HG03342 (cell line): ENCODE results near the gene HSBP1L1.
A peak's percentile ranks its signal among the peaks of the same experiment; 100 is the strongest.
"Not testable (repeated sequence)": the region's sequence is repeated elsewhere in the genome, so short reads cannot be mapped to it uniquely, and the experiment has no call there.

Source experiments
- ATAC-seq: cut with Tn5 transposase; IDR thresholded peaks from one replicate; pipeline ENCODE4 v1.9.1; 2021; ENCODE audit warnings: mild to moderate bottlenecking, moderate library complexity; ENCODE audit not compliant: unreplicated experiment

HSBP1L1 gene

DNA sequence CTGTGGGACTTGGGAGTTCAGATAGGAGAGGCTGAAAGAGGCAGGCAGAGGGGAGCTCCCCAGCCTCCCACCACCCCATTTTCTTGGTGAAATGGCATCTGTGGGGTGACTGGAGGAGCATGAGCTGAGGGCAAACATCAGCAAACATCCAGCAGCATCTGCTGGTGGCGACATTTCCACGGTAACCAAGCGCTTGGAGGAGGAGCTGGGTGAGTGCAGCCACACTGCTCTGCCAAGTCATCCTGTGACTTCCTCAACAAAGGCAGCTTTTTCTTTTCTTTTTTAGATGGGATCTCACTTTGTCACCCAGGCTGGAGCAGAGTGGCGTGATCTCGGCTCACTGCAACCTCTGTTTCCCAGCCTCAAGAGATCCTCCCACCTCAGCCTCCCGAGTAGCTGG, 18.3 kb downstream of the HSBP1L1 start:
- no peak for ATAC-seq

DNA sequence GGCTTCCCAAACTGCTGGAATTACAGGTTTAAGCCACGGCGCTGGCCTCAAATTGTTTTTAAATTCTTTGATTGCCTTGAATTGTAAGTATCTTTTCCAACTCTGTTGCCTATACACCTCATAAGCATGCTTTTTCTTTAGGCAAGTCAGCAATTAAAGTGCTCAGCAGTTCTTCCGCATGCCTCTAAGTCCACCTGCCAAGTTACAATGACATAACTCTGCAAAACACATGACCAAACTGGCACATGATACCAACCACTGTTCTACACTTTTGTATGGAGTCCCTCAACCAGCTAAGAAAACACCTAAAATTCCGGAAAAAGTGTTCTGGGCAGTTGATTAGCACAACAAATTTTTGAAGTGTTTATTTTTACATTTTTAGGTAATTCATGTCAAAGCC, 18.8 kb downstream of the HSBP1L1 start:
- ATAC-seq = no peak

DNA sequence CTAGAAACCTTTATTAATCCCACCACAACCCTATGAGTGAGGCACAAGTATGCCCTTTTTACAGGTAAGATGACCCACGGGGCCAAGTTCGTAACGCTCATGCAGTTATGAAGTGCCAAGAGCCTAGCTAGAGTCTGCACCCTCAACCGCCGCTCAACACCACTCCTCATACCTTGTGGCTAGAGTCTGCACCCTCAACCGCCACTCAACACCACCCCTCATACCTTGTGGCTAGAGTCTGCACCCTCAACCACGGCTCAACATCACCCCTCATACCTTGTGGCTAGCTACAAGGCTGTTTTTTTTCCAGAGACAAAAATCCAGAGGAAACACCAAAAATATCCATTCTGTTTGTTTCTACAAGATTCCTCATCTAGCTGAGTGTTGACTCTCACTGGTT, 19.4 kb downstream of the HSBP1L1 start:
- ATAC-seq = no peak

DNA sequence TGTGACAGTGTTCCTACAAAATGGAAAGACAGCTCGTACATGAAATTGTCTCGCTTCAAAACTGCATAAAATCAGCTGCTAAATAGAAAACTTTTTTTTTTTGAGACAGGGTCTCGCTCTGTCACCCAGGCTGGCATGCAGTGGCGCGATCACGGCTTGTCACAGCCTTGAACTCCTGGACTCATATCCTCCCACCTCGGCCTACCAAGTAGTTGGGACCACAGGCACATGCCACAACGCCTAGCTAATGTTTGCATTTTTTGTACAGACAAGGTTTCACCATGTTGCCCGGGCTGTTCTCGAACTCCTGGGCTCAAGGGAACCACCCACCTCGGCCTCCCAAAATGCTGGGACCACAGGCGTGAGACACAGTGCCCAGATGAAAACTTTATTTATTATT, 20.7 kb downstream of the HSBP1L1 start:
- ATAC-seq = no peak

DNA sequence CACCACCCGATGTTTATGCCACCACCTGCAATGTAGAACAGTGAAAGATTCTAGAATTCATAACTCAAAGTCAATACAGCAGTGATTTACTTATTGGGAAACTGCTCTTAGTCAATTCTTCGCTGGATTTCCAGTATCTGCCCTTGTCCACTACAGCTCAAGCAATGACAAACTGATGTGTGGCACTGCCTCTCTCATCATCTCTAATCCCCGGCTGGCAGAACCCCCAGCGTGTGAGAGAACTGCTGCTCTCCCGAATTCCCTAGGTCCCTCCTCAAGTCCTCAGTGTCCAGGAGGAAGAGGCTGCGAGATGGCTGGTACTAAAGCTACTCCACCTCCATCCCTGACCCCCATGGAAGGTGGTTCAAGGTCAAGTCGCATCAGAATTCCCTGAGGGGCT, 22.3 kb downstream of the HSBP1L1 start:
- ATAC-seq = no peak

DNA sequence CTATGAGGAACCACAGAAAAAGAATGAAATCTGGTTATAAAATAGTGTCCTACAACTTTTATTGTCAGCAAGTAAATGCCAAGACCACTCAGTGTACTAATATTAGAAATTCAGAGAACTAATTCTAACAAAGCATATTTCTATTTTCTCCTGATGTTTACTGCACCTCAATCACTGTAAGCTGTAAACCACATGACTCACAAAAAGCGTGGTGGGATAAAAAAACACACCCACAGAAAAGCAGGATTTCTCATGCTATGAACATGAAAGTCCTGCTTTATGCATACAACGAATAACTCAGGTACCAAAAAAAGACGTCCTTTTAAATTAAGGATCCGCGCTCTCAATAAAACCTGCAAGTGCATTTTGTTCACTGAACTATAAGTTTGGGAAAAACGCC, 23.1 kb downstream of the HSBP1L1 start:
- no peak for ATAC-seq

DNA sequence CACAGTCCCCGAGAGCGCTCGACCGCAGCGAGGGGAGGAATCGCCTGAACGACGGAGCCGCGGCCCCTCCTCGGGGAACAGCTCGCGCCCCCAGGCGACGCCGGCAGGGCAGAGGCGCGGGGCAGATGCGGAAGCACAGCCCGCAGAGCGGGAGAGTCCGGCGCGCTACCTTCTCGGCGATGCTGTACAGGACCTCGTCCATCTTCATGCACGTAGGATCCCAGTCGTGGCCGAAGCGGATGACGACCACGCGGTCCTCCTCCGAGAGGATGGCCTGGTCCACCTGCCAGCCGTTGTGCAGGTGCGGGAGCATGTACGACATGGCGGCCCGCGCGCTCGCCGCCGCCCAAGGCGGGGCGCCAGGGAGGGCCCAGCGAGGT, 23.6 kb downstream of the HSBP1L1 start:
- ATAC-seq = peak; percentile 64

DNA sequence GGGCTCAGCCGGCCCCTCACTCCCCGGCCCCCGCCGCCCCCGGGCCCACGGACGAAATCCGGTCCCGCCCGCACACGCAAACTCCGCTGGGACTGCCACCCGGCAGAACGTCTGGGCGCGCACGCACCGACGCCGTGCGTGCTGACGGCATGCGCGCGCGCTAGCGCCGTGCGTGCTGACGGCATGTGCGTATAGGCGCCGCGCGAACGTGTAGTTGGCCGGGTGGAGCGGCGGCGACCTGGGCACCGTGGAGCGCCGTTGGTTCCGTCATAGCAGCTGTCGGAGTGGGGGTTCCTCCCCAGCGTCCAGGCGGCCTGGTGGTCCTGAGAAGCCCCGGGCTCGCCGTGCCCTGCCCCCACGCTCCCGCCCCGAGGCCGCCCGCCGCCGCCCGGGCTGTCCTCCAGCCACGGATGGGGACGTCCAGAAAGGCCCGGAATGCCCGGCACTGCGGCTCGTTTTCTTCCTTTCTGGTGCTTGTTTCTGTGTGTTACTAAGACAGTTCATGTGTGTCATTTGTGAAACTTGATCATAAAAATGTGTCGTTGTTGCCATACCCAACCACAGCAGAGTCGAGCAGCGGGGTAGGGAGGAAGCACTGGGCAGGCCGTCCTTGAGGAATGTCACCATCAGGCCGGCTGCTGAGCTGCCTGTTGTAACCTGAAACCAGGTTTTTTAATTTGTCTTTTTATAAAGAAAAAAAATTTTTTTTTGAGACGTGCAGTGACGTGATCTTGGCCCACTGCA, 24.2 kb downstream of the HSBP1L1 start, which contains the start of gene TXNL4A:
TXNL4A (minus strand) TSS at position 113 of the 744 bp plus-strand sequence. CDS start 171 bp downstream, outside the sequence.
- peak; percentile 98 for ATAC-seq

DNA sequence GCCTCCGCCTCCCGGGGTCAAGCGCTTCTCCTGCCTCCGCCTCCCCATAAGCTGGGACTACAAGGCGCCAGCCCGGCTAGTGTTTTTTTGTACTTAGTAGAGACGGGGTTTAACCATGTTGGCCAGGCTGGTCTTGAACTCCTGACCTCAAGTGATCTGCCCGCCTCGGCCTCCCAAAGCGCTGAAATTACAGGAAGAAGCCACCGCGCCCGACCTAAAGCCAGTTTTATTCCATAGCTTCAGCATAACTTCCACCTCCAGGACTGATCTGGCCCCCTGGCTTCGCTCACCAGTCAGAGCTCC, 24.7 kb downstream of the HSBP1L1 start:
- no peak for ATAC-seq

DNA sequence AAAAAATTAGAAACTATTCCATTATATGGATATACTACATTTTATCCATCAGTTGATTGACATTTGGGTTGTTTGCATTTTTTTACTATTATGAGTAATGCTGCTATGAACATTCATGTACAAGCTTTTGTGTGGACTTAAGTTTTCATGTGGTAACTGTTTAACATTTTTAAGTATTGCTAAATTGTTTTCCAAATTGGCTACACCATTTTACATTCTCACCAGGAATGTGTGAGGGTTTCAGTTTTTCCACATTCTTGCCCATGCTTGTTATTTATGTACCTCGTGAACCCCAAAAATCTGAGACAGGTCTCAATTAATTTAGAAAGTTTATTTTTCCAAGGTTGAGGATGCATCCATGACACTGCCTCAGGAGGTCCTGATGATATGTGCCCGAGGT, 27.1 kb downstream of the HSBP1L1 start:
- ATAC-seq = no peak

DNA sequence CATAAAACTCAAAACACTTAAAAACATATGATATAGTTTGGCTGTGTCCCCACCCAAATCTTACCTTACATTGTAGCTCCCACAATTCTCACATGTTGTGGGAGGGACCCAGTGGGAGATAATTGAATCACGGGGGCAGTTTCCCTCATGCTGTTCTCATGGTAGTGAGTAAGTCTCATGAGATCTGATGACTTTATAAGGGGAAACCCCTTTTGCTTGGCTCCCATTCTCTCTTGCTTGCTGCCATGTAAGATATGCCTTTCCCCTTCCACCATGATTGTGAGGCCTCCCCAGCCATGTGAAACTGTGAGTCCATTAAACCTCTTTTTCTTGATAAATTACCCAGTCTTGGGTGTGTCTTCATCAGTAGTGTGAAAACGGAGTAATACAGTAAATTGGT, 35.3 kb downstream of the HSBP1L1 start:
- ATAC-seq = not testable (repeated sequence)

DNA sequence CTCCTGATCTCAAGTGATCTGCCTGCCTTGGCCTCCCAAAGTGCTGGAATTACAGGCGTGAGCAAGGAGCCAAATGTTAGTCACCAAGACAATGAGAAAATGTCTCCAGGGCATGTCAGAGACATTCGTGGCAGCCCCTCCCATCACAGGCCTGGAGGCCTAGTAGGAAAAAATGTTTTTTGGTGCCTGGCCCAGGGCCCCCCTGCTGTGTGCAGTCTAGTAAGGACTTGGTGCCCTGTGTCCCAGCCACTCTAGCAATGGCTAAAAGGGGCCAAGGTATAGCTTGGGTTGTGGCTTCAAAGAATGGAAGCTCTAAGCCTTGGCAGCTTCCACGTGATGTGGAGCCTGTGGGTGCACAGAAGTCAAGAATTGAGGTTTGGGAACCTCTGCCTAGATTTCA, 36.4 kb downstream of the HSBP1L1 start:
- ATAC-seq = no peak

DNA sequence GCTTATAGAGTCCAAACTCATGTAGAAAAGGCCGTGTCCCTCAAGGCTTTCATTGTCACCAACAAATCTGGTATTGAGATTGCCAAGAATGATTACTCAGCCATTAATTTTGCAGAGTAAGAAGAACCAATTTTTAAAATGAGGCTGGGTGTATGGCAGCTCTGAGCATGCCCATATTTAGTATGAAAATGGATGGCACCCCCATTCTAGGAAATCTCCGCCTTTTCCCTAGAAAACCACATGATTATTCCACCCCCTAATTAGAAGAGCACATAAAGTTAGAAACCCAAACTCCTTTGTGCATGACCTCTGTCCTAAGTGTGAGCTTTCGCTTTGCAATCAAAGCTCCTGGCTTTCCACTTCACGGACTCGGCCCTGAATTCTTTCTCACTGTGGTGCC, 38.0 kb downstream of the HSBP1L1 start:
- ATAC-seq = no peak

DNA sequence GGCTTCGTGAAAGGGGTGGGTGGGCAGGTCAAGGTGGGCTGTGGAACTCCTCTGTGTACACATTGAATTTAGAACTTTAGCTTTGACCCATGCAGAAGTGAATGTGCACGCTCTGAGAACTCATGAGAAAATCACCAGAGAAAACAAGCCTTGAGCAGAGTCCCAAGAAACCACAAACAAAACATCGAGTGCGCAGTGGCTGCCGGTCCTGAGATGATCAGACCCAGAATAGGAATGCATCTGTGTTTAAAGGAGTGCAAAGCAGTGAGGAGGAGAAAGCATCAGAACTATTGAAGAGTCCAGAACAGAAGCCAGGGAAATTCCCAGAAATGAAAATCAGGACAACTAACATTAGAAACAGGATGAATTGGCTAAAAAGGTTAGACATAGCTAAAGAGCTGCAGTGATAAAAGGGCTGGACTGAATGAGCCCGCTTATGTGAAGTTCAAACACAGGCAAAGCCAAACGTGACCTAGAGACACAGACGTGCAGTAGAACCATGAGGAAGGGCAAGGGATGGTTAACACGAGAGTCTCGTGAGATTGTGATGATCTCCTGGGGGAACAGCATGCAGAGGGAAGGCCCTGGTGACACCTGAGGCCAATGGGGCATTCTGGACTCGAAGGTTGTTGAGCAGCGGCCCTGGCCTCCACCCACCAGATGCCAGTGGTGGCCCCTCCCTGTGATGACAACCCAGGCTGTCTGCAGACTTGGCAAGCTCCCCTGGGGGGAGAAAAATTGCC, 40.3 kb downstream of the HSBP1L1 start:
- ATAC-seq = no peak

DNA sequence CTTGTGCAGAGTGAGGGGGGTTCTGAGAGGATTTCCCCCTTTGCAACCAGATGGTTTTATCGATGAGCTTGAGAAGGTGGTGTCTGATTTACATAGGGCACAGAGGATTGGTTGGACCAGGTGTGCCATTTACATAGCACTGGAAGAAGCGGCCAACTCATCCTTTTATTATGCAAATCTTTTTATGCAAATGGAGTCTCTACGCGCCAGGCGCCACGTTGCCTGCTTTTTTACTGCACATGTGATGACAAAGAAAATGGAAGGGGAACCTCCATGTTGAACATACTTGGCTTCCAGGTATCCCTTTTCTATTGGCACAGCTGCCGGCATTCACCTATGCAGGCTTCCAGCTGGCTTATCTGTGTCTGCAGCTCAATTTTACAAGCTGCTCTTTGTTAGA, 42.3 kb downstream of the HSBP1L1 start:
- no peak for ATAC-seq

DNA sequence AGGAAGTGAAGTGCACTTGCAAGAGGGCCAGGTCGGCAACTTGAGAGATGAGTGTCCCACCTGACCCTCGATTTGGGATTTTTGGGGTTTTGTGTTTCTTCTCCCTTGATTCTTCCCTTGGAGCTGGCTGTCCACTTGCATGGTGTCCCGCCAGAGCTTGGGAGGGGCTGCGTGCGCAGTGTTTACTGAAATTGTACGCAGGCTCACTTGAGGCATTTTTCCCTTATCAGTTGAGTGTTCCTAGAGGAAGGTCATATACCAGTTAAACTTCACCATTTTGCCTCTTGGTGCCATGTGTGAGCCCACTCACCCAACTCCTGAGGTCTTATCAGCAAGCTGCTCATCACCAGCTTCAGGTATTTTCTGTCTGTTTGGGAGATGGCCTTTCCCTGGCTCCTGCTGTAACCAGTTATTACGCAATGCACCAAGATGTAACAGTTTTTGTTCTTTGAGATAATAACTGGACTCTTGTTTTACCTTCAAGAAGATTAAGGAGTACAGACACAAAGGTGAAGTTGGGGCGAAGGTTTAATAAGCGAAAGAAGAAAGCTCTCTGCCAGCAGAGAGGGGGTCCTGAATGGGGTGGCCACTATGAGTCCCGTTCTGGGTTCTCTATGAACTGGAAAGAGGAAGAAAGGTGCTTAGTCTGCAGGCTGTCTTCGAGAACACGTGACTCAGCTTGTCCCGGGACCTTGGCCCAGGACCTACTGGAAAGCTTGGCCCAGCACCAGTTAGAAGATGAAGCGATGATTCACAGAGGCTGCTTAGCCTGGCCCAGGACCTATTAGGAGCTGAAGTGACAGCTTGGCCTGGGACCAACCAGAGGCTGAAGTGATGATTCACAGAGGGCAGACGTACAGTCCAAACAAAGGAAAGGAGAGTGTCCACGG, 45.5 kb downstream of the HSBP1L1 start:
- no peak for ATAC-seq

DNA sequence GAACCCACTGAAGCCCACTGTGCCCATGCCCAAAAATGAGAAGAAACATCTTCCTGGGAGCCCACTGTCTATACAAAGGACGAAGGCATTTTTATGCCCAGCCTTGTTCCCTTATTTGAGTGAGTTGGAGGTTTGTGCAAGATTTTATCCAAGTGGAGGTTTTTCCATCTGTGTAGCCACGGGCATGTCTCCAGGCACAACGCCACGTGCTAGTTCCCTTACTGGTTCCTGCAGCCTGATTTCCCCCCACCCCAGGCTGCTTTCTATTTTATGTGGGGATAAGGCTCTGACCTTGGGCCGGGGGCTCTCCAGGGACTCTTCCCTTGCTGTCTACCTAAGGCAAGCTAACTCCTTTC, 46.1 kb downstream of the HSBP1L1 start:
- ATAC-seq = no peak

DNA sequence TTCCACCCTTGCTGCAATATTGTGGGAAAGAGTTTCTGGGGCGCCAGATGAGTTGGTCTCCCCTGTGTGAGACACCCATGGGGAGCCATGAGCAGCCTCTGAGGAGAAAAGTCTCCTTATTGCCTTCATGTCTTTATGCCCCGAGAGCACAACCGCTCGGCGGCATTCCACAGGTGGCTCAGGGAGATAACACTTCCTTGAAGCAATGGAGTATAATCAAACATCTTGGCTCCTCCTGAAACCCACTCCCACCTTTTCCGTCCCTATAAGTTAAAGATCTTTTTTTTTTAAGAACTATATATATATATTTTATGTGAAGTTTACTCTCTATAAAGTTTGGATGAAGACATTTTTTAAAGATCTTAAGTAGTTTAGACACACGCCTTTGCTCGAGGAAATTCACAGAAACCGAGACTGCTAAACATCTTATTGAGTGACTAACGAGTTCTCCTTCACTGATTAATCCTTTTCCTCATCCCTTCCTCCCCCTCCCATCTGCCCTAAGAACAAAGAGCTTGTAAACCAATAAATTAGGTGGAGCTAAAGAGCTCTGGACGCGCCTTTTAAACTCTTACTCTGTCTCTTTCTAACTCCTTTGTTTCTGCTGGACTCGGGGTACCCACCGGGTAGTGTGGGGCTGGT, 47.2 kb downstream of the HSBP1L1 start:
- ATAC-seq = not testable (repeated sequence)

DNA sequence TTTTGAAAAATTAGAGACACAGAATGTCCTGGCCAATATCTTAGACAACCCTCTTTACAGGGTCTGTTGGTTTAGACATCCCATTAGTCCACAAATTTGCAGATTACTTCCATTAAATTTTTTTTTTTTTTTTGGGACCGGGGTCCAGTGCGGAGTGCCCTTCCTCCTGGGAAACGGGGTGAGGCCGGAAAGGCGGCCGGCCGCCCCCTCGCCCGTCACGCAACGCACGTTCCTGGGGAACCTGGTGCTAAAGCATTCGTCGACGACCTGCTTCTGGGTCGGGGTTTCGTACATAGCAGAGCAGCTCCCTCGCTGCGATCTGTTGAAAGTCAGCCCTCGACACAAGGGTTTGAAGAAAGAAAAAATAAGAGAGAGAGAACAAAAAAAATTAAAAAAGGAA, 48.3 kb downstream of the HSBP1L1 start:
- no peak for ATAC-seq
